ENCODE data around the gene KIAA1671. TPM values are rescaled to one million over a fixed set of nuclear protein-coding genes. Genes with fewer than 3 reads are reported as not detected.

KIAA1671 gene
- total and polyA plus RNA-seq, 10 donors: 0.72 to 11.9 (median 8.2) TPM

GRCh38 chr22:25032066-25032465 lies 79.5 kb downstream of the KIAA1671 start:
- Histone ChIP-seq H3K4me3 (no peak overlapping the region), H3K27me3 (replicated peaks in 1 of 7) (no peaks in the 10 kb centered on the region), H3K9me3 (no peaks in the 10 kb centered on the region), H3K27ac (no peak overlapping the region), H3K4me1 (peaks cover 0 to 3% (median 0%) of the 10 kb centered on the region in 6 donors), H3K36me3 (no peaks in the 10 kb centered on the region)
- no peak for TF ChIP-seq POLR2AphosphoS5 (IDR thresholded peaks at IDR 0.05)
- TF ChIP-seq CTCF (IDR thresholded peaks at IDR 0.05 in 8 of 11, conservative IDR thresholded peaks at IDR 0.05 in 3 of 11): no peak
- TF ChIP-seq POLR2A (IDR thresholded peaks at IDR 0.05): no peak
- no peak for DNase-seq
- intact Hi-C loops (cut with DNase I; ENCODE audit: low total_unique reads): no loop called here
- 66 to 78% (median 74%) methylated on average over 2 of the region's 2 CpGs for WGBS, 5 donors

- Histone ChIP-seq H3K36me3 (peaks cover 0 to 16% (median 0%) of the 10 kb centered on the region in 6 donors), H3K9me3 (no peaks in the 10 kb centered on the region), H3K4me1 (no peaks in the 10 kb centered on the region), H3K27me3 (replicated peaks in 1 of 7) (no peaks in the 10 kb centered on the region), H3K4me3 (no peak overlapping the region), H3K27ac (no peak overlapping the region)
- DNase-seq: no peak
- intact Hi-C loops (cut with DNase I; ENCODE audit: low total_unique reads): no loop called here
- TF ChIP-seq CTCF (IDR thresholded peaks at IDR 0.05 in 8 of 11, conservative IDR thresholded peaks at IDR 0.05 in 3 of 11) (no peak), POLR2AphosphoS5 (IDR thresholded peaks at IDR 0.05) (no peak), POLR2A (IDR thresholded peaks at IDR 0.05) (no peak)
- 85 to 100% (median 95%) methylated on average over 2 of the region's 2 CpGs for WGBS, 5 donors
Measured at GRCh38 chr22:25035715-25036114, 83.2 kb downstream of the KIAA1671 start.

GRCh38 chr22:25038239-25038638 lies 85.7 kb downstream of the KIAA1671 start:
- Histone ChIP-seq H3K9me3 (no peaks in the 10 kb centered on the region), H3K27me3 (replicated peaks in 1 of 7) (no peaks in the 10 kb centered on the region), H3K36me3 (peaks cover 0 to 19% (median 0%) of the 10 kb centered on the region in 6 donors), H3K4me1 (no peaks in the 10 kb centered on the region), H3K27ac (no peak overlapping the region), H3K4me3 (no peak overlapping the region)
- 88 to 93% (median 89%) methylated on average over 8 of the region's 8 CpGs for WGBS, 5 donors
- intact Hi-C loops (cut with DNase I; ENCODE audit: low total_unique reads): no loop called here
- no peak for DNase-seq
- TF ChIP-seq CTCF (IDR thresholded peaks at IDR 0.05 in 8 of 11, conservative IDR thresholded peaks at IDR 0.05 in 3 of 11) (no peak), POLR2A (IDR thresholded peaks at IDR 0.05) (no peak), POLR2AphosphoS5 (IDR thresholded peaks at IDR 0.05) (no peak)

GRCh38 chr22:25038771-25039170 lies 86.3 kb downstream of the KIAA1671 start:
- H3K27me3 ChIP-seq (replicated peaks in 1 of 7): no peaks in the 10 kb centered on the region
- H3K4me1 ChIP-seq: no peaks in the 10 kb centered on the region
- TF ChIP-seq CTCF (IDR thresholded peaks at IDR 0.05 in 8 of 11, conservative IDR thresholded peaks at IDR 0.05 in 3 of 11): no peak
- no peak for TF ChIP-seq POLR2AphosphoS5 (IDR thresholded peaks at IDR 0.05)
- no peak for TF ChIP-seq POLR2A (IDR thresholded peaks at IDR 0.05)
- no peak for DNase-seq
- H3K4me3 ChIP-seq: no peak overlapping the region
- peaks cover 0 to 19% (median 0%) of the 10 kb centered on the region in 6 donors for H3K36me3 ChIP-seq
- H3K9me3 ChIP-seq: no peaks in the 10 kb centered on the region
- 90 to 97% (median 92%) methylated on average over 13 to 15 of the region's 15 CpGs for WGBS, 5 donors
- no peak overlapping the region for H3K27ac ChIP-seq
- intact Hi-C loops (cut with DNase I; ENCODE audit: low total_unique reads): no loop called here

All from spleen (tissue), 11 donors.